Renal cortex interstitium (tissue), 11 donors: ENCODE data around the gene PIGM. TPM values are rescaled to one million over a fixed set of nuclear protein-coding genes. Genes with fewer than 3 reads are reported as not detected.

Experiments used
- DNase-seq, 11 donors: peaks; one replicate each; pipeline ENCODE4 v3.0.0-alpha.2; 2013; ENCODE audit warnings: low read depth in 9 of 11, low spot score in 4 of 11; ENCODE audit errors: extremely low read depth in 1 of 11
- polyA plus RNA-seq, 3 donors: library from polyadenylated mRNA; unstranded; fragments of 120-200 nt; gene quantifications; one replicate each; pipeline ENCODE4 v1.2.1, GENCODE V29; 2013; ENCODE audit not compliant: insufficient read length in 3 of 3

Gene PIGM
- polyA plus RNA-seq, 3 donors = 11.7 to 13.0 (median 12.4) TPM

GRCh38 chr1:159978107-159978398 lies 53.7 kb downstream of the PIGM start:
- DNase-seq = no peak

GRCh38 chr1:159977364-159978106 lies 54.3 kb downstream of the PIGM start:
- DNase-seq = no peak

Other genes starting within 250 kb of the PIGM start
- under 1 TPM; 0.19 to 0.32 (median 0.20) TPM for gene FCRL6, start 229.6 kb downstream of the PIGM start, polyA plus RNA-seq
- gene SLAMF8, start 205.1 kb downstream of the PIGM start, polyA plus RNA-seq = under 1 TPM; 0.65 to 0.96 (median 0.91) TPM
- gene VSIG8, start 169.3 kb downstream of the PIGM start, polyA plus RNA-seq = 1 to 10 TPM in 1 of 3 donors, under 1 TPM in 2; 0.30 to 1.2 (median 0.32) TPM
- 1 to 10 TPM; 3.0 to 4.4 (median 3.1) TPM for gene CFAP45, start 131.8 kb downstream of the PIGM start, polyA plus RNA-seq
- gene TAGLN2, start 106.5 kb downstream of the PIGM start, polyA plus RNA-seq = 100 to 1,000 TPM; 119 to 150 (median 126) TPM
- gene IGSF9, start 86.4 kb downstream of the PIGM start, polyA plus RNA-seq = 10 to 100 TPM; 12.7 to 19.9 (median 18.1) TPM
- not detected for gene SLAMF9, start 77.8 kb downstream of the PIGM start, polyA plus RNA-seq
- gene KCNJ10, start 38.2 kb upstream of the PIGM start, polyA plus RNA-seq = 10 to 100 TPM; 19.8 to 25.3 (median 20.0) TPM
- gene KCNJ9, start 49.5 kb upstream of the PIGM start, polyA plus RNA-seq = under 1 TPM; 0.05 to 0.13 (median 0.09) TPM
- gene IGSF8, start 66.6 kb upstream of the PIGM start, polyA plus RNA-seq = 10 to 100 TPM; 26.0 to 40.5 (median 37.1) TPM
- 1 to 10 TPM; 4.2 to 4.9 (median 4.7) TPM for gene ATP1A2, start 83.8 kb upstream of the PIGM start, polyA plus RNA-seq
- under 1 TPM; 0.11 to 0.32 (median 0.12) TPM for gene ATP1A4, start 119.6 kb upstream of the PIGM start, polyA plus RNA-seq
- under 1 TPM; 0.20 to 0.65 (median 0.33) TPM for gene CASQ1, start 158.6 kb upstream of the PIGM start, polyA plus RNA-seq
- gene PEA15, start 173.4 kb upstream of the PIGM start, polyA plus RNA-seq = 100 to 1,000 TPM in 1 of 3 donors, 10 to 100 TPM in 2; 86.8 to 117 (median 99.7) TPM
- gene DCAF8, start 230.6 kb upstream of the PIGM start, polyA plus RNA-seq = 100 to 1,000 TPM; 200 to 285 (median 205) TPM